ENCODE measurements around the gene BLTP1. TPM values are rescaled to one million over a fixed set of nuclear protein-coding genes. Genes with fewer than 3 reads are reported as not detected.

Gene BLTP1
- total and polyA plus RNA-seq, 9 of the 15 experiments (the other 6 are each of a cell fraction or from before 2014, with no cell fraction given): 2.8 to 26.0 (median 13.1) TPM

DNA sequence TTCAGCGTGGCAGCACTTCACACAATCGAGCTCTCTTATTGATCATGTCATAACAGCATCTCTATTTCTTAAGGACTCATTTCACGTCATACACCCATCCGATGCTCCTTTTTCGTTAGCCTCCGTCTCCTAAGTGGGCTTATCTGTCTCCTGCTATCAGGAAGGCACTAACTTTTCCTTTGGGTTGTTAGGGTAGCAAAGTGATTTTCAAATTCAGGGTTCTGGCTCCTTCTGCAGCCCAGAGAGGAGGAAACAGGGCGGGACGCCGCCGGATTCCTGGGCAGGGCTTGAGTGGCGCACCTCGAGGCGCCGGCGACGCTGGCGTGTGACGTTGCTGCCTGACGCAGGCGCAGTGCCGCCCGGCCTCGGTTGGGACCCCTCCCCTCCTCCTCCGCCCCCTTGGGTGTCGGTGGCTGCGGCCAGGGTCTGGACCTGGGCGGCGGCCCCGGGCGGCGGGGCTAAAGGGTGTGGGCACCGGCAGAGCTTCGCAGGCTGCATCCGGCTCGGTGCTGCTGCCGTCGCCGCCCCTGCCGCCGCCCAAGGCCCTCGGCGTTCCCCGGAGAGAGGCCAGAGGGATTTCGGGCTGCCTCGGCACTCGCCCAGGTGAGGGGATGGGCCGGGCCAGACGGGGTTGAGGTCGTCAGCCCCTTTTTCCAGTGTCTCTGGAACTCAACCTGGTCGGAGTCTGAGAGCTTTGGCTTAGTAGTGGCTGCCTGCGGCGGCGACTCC lies at the start of gene BLTP1 (continued):
- TF ChIP-seq, protein P1, sequence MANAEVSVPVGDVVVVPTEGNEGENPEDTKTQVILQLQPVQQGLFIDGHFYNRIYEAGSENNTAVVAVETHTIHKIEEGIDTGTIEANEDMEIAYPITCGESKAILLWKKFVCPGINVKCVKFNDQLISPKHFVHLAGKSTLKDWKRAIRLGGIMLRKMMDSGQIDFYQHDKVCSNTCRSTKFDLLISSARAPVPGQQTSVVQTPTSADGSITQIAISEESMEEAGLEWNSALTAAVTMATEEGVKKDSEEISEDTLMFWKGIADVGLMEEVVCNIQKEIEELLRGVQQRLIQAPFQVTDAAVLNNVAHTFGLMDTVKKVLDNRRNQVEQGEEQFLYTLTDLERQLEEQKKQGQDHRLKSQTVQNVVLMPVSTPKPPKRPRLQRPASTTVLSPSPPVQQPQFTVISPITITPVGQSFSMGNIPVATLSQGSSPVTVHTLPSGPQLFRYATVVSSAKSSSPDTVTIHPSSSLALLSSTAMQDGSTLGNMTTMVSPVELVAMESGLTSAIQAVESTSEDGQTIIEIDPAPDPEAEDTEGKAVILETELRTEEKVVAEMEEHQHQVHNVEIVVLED (CRISPR knock-in tag; IDR thresholded peaks at IDR 0.05): peak; percentile 87
- no peak for TF ChIP-seq POU5F1 (IDR thresholded peaks at IDR 0.05; ENCODE audit: borderline replicate concordance, low read depth, low read length, partially characterized antibody)
- TF ChIP-seq CHAMP1 (IDR thresholded peaks at IDR 0.05): 0 out of 2 replicates have a peak, but pooled peaks have one; percentile 15
- TF ChIP-seq FOXK2 (conservative IDR thresholded peaks at IDR 0.05 in 1 of 2, IDR thresholded peaks at IDR 0.05 in 1 of 2; ENCODE audit: low read depth in 2 of 2): peak in 1 of 2 experiments; percentile 72; a peak in 2 of 4 replicates
- peak; percentile 87 for TF ChIP-seq C11orf30 (IDR thresholded peaks at IDR 0.05; ENCODE audit: low read depth)
- TF ChIP-seq MYC (IDR thresholded peaks at IDR 0.05; ENCODE audit: low read depth, low read length): peak; percentile 78
- TF ChIP-seq MYC (CRISPR knock-in tag; IDR thresholded peaks at IDR 0.05; ENCODE audit: borderline replicate concordance, low read depth): no peak
- TF ChIP-seq MAZ (CRISPR knock-in tag; conservative IDR thresholded peaks at IDR 0.05 in 1 of 2, IDR thresholded peaks at IDR 0.05 in 1 of 2): peak; percentile 75 to 90
- TF ChIP-seq HMGN3 (IDR thresholded peaks at IDR 0.05; ENCODE audit: borderline replicate concordance, extremely low read depth, insufficient read length, low read depth, low read length): peak; percentile 64
- TF ChIP-seq, protein P2, sequence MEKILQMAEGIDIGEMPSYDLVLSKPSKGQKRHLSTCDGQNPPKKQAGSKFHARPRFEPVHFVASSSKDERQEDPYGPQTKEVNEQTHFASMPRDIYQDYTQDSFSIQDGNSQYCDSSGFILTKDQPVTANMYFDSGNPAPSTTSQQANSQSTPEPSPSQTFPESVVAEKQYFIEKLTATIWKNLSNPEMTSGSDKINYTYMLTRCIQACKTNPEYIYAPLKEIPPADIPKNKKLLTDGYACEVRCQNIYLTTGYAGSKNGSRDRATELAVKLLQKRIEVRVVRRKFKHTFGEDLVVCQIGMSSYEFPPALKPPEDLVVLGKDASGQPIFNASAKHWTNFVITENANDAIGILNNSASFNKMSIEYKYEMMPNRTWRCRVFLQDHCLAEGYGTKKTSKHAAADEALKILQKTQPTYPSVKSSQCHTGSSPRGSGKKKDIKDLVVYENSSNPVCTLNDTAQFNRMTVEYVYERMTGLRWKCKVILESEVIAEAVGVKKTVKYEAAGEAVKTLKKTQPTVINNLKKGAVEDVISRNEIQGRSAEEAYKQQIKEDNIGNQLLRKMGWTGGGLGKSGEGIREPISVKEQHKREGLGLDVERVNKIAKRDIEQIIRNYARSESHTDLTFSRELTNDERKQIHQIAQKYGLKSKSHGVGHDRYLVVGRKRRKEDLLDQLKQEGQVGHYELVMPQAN (IDR thresholded peaks at IDR 0.05; ENCODE audit: borderline replicate concordance): no peak
- TF ChIP-seq ELK1 (CRISPR knock-in tag; IDR thresholded peaks at IDR 0.05): no peak
- TF ChIP-seq MEIS2 (IDR thresholded peaks at IDR 0.05; ENCODE audit: partially characterized antibody): peak; percentile 80
- TF ChIP-seq VEZF1 (CRISPR knock-in tag; IDR thresholded peaks at IDR 0.05): peak; percentile 68
- peak; percentile 81 for TF ChIP-seq POLR2G (IDR thresholded peaks at IDR 0.05; ENCODE audit: low read depth, low read length)
- no peak for TF ChIP-seq ZNF280B (CRISPR knock-in tag; IDR thresholded peaks at IDR 0.05)

Data from K562 (cell line).